ENCODE measurements around the gene ALPL.
"Not testable (repeated sequence)": the region's sequence is repeated elsewhere in the genome, so short reads cannot be mapped to it uniquely, and the experiment has no call there.

The ALPL gene

DNA sequence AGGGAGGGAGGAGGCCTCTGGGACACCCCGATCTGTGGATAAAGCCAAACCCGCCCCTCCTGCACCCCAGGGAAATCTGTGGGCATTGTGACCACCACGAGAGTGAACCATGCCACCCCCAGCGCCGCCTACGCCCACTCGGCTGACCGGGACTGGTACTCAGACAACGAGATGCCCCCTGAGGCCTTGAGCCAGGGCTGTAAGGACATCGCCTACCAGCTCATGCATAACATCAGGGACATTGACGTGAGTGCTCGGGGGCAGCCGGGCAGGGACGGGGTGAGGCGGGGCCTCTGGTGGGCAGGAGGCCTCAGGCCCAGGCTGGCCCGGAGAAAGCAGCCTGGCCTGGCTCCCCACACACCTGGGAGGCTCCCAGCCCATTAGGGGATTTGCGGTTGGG is 54.7 kb downstream of the ALPL start:
- no peak for DNase-seq

- DNase-seq = no peak
Measured at GRCh38 chr1:21564521-21565095, 55.4 kb downstream of the ALPL start.

- DNase-seq = no peak
Measured at GRCh38 chr1:21565285-21565684, 56.1 kb downstream of the ALPL start.

DNA sequence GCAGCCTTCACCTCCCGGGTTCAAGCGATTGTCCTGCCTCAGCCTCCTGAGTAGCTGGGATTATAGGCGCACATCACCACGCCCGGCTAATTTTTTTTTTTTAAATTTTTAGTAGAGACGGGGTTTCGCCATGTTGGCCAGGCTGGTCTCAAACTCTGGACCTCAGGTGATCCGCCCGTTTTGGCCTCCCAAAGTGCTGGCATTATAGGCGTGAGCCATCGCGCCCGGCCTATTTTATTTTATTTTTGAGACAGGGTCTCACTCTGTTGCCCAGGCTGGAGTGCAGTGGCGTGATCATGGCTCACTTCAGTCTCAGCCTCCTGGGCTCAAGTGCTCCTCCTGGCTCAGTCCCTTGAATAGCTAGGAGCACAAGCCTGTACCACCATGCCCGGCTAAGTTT is 57.1 kb downstream of the ALPL start:
- not testable (repeated sequence) for DNase-seq

DNA sequence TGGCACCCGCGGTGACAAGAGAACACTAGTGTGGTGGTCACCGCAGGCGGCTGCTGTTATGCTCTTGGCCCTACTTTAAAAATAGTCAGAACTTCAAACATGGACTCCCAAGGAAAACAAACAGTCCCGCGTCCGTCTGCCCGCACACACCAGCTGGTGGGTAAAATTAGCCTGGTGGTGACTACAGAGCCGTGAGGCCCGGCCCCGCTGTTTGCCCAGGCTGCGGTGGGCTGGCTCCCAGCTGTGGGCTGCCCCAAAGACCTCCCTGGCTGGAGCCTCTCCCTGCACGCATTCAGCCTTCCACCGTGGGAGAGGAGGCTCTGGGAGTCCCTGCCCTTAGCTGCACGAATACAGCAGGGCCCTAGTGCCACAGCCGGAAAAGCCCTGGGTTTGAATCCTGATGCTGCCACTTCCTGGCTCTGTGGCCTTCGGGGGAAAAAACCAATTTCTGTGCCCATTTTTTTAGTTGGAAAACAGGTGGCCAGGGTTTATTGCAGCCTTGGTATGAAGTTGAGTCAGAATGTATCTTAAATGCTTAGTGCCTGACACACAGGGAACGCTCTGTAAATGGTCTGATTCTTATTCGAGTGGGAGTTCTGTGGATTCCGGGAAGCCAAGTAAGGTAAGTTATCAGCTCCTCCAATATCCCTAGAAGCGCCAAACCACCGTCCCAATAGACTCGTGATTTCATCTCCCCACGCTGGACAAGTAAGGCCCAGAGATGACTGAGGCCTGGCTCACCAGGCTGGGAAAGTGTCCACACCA is 58.2 kb downstream of the ALPL start:
- no peak for DNase-seq

GRCh38 chr1:21568006-21568746 is 59.0 kb downstream of the ALPL start:
- no peak for DNase-seq

DNA sequence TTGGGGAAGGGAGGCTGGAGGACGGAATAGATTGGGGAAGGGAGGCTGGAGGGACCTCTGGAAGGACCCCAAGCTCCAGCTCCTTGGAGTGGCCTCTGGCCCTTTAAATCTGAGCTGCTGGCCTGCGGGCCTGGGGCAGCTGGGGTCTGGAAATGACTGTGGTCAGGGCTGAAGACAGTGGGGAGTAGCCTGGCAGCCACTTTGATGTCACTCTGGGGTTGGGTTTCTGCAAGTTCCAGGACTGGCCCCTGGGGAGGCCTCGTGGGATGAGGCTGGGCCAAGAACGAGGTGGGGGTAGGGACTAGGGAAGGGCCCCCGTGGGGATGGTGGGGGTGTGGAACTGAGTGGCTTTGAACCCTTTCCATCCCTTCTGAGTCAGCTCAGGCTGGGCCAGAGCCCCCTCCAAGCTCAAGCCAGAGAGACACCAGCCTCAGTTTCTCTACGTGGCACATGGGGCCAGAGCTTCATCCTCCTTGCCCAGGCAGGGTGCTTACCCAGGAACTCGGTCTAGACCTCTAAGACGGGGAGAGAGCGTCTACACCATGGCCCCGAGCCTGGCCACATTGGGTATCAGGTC is 59.7 kb downstream of the ALPL start:
- no peak for DNase-seq

DNA sequence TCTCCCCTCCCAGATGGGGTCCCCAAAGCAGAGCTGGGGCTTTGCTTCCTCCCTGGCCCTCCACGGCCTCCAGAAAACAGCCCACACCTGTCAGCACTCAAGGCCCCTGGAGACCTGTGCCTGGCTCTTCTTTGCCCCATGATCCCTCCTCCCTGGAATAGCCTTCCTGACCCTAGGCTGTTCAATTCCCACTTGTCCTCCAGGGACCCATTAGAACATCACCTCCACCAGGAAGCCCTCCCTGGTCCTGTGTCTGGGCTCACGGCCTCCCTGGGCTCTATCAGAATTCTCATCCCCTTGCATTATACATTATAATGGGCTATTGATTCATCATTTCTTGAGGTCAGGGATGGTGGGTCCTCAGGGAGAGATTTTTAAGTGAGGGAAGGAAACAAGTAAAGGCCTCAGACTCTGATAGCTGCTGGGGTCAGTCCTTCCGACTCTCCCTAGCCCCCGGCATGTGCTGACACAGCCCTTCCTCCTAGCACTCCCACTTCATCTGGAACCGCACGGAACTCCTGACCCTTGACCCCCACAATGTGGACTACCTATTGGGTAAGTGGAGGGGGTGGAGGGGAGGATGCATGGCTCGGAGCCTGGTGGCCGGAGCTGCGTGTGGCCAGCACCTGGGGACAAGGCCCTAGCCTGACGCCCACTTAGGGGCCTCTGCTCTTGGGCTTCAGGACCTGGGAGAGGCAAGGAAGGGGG is 60.8 kb downstream of the ALPL start:
- no peak for DNase-seq

GRCh38 chr1:21570528-21570875 is 61.3 kb downstream of the ALPL start:
- no peak for DNase-seq

DNA sequence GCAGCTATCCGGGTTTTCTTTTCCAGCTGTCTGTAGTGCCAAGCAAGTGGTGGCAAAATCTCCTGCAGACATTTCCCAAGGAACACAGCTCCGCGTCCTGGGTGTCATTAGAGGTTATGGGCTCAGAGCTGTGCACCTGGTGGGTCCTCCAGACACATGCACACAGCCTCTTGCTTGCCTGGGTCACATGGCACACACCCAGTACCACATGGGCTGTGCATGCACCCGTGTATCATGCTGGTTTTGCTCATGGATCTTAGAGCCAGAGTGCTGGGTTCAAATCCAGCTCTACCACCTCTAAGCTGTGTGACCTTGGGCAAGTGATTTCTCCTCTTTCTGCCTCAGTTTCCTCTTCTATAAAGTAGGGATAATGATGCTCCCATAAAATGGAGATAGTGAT is 61.7 kb downstream of the ALPL start:
- DNase-seq = no peak

DNA sequence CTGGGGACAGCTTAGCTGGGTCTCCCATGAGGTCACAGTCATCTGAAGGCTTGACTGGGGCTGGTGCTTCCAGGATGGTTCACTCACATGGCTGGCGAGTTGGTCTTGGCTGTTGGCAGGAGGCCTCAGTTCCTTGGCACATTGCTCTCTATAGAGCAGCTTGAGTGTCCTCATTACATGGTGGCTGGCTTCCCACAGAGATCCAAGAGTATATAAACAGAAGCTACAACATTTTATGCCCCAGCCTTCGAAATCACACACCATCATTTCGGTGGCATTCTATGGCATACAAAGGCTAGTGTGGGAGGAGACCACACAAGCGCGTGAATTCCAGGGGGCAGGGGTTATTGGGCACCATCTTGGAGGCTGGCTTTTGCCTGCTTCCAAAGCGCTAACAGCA is 63.0 kb downstream of the ALPL start:
- DNase-seq = no peak

- no peak for DNase-seq
Measured at GRCh38 chr1:21572735-21573277, 63.6 kb downstream of the ALPL start.

DNA sequence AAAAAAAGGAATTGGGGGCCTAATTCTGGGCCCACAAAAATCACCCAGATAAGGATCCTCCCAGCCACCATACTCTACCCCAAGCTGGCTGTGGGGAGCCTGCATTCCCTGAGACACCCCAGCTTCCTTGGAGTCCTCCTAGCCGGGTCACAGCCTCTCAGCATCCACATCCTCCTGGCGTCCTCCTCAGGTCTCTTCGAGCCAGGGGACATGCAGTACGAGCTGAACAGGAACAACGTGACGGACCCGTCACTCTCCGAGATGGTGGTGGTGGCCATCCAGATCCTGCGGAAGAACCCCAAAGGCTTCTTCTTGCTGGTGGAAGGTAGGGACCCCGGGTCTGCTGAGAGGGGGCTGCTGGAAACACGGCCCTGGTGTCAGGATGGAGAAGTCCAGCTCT is 64.3 kb downstream of the ALPL start:
- DNase-seq = no peak

- DNase-seq = no peak
Measured at GRCh38 chr1:21573971-21574465, 64.8 kb downstream of the ALPL start.

DNA sequence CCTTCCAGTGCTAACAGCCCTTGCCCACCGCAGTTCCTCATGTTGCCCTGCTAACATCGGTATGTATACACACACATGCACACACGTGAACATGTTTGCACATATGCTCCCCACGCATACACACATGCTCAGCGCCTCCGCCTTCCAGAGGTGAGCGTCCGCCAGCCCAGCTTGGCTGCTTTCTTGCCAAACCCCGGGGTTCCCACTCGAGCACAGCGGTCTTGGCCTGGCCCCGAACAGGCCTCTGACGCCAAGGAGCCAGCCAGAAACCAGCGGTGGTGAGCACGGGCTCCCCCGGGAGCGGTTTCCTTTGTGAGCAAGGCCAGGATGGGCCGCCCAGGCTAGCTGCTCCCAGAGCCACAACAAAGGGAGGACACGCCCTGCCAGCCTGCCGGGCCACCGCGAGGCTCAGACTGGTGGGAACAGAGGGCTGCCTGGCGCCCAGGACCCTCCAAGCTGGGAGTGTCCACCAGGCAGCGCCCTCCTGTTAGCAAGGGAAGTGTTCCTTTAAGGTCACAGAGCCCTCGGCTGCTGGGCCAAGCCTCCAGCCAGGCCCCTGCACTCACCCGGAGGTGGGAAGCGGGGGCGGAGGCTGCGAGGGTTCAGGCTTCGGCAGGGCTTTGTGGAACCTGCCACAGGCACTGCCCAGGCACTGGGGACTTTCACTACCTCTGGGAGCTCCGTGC is 65.4 kb downstream of the ALPL start:
- no peak for DNase-seq

- no peak for DNase-seq
Measured at GRCh38 chr1:21575351-21575942, 66.2 kb downstream of the ALPL start.

DNA sequence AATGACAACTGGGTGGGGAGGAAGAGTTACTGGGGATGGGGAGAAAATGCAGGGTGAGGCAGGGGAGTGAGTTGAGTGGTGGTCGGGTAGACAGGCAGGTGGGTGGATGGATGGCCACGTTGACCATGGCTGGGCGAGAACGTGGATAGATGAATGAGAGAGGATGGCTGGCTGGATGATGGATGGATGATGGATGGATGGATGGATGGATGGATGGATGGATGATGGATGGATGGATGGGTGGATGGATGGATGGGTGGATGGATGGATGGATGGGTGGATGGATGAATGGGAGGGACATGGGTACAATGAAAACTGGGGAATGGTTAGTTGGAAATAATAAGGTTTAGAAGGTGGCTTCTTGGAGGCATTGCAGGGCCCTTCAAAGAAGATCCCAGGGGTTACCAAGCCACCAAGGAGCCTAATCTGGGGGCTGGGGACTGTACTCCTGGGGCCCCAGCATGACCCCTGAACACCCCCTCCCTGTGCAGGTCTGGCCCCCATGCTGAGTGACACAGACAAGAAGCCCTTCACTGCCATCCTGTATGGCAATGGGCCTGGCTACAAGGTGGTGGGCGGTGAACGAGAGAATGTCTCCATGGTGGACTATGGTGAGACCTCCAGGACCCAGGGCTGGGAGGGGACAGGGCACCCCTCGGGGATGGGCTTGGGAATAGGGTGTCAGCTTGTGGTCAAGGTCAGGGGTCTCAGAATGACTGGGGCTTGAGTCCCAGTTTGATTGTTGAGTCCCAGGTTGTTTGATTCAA is 67.0 kb downstream of the ALPL start:
- DNase-seq = no peak

- DNase-seq = no peak
Measured at GRCh38 chr1:21576798-21577187, 67.6 kb downstream of the ALPL start.

- no peak for DNase-seq
Measured at GRCh38 chr1:21577324-21577723, 68.1 kb downstream of the ALPL start.

- no peak for DNase-seq
Measured at GRCh38 chr1:21577933-21578332, 68.7 kb downstream of the ALPL start.

GRCh38 chr1:21579791-21580190 is 70.6 kb downstream of the ALPL start:
- no peak for DNase-seq

Data from activated T-cell treated with anti-CD3 and anti-CD28 coated beads for 4 hours (primary cell).